Non-pigmented ciliary epithelial cell (primary cell): ENCODE measurements around the gene ENTR1.
"Not testable (repeated sequence)": the region's sequence is repeated elsewhere in the genome, so short reads cannot be mapped to it uniquely, and the experiment has no call there.

Source experiments
- DNase-seq: peaks from one replicate; pipeline ENCODE4 v3.0.0-alpha.2; 2010; ENCODE audit warnings: low read depth

Gene ENTR1

GRCh38 chr9:136438548-136439480, 28.4 kb upstream of the ENTR1 start:
- DNase-seq: no peak

- DNase-seq: no peak
Measured at GRCh38 chr9:136437839-136438547, 27.6 kb upstream of the ENTR1 start.

GRCh38 chr9:136437430-136437829, 27.0 kb upstream of the ENTR1 start:
- no peak for DNase-seq

- no peak for DNase-seq
Measured at GRCh38 chr9:136436055-136436634, 25.7 kb upstream of the ENTR1 start.

GRCh38 chr9:136434580-136435169, 24.3 kb upstream of the ENTR1 start:
- no peak for DNase-seq

GRCh38 chr9:136433849-136434579, 23.6 kb upstream of the ENTR1 start:
- DNase-seq: no peak

GRCh38 chr9:136433043-136433715, 22.8 kb upstream of the ENTR1 start:
- no peak for DNase-seq

GRCh38 chr9:136432591-136432990, 22.2 kb upstream of the ENTR1 start:
- DNase-seq: no peak

- no peak for DNase-seq
Measured at GRCh38 chr9:136431782-136432350, 21.5 kb upstream of the ENTR1 start.

GRCh38 chr9:136430588-136431234, 20.3 kb upstream of the ENTR1 start:
- no peak for DNase-seq

GRCh38 chr9:136429683-136430491, 19.5 kb upstream of the ENTR1 start:
- no peak for DNase-seq

- DNase-seq: no peak
Measured at GRCh38 chr9:136429075-136429628, 18.7 kb upstream of the ENTR1 start.

GRCh38 chr9:136426787-136427186, 16.4 kb upstream of the ENTR1 start:
- DNase-seq: no peak

GRCh38 chr9:136425367-136425766, 15.0 kb upstream of the ENTR1 start:
- DNase-seq: not testable (repeated sequence)

GRCh38 chr9:136424750-136425362, 14.4 kb upstream of the ENTR1 start:
- DNase-seq: no peak

GRCh38 chr9:136423432-136424146, 13.2 kb upstream of the ENTR1 start:
- no peak for DNase-seq

GRCh38 chr9:136422876-136423275, 12.5 kb upstream of the ENTR1 start:
- no peak for DNase-seq

GRCh38 chr9:136421791-136422190, 11.4 kb upstream of the ENTR1 start:
- no peak for DNase-seq
